Prostate gland (tissue), 2 donors: ENCODE measurements around the gene RAPGEF4.

ENCODE experiments used
- CTCF ChIP-seq, 4 experiments: fragments of 200-600 bp in 2 of 4; fragments of 450-650 bp in 2 of 4; sonication (generic) in 2 of 4; IDR thresholded peaks; 1 replicate in 3 of 4; 2 replicates in 1 of 4; pipeline ENCODE4 v1.5.1; 2016 to 2019; ENCODE audit warnings: antibody characterized with exemption in 4 of 4, mild to moderate bottlenecking in 2 of 4, moderate library complexity in 2 of 4
- POLR2AphosphoS5 ChIP-seq: sonication (generic); formaldehyde crosslinking; IDR thresholded peaks from one replicate; pipeline ENCODE4 v1.6.1; 2017; ENCODE audit warnings: antibody characterized with exemption

- TF ChIP-seq CTCF (IDR thresholded peaks at IDR 0.05) (no peak), POLR2AphosphoS5 (no peak)
These were observed 112.9 kb downstream of the RAPGEF4 start for GRCh38 chr2:172848519-172848918.
